K562 (cell line): ENCODE data around the gene HSFX3. TPM values are rescaled to one million over a fixed set of nuclear protein-coding genes. Genes with fewer than 3 reads are reported as not detected.
"Not testable (repeated sequence)": the region's sequence is repeated elsewhere in the genome, so short reads cannot be mapped to it uniquely, and the experiment has no call there.

ENCODE experiments used
- ATAC-seq: fragments of 200-7000 bp; cut with Tn5 transposase; 3 replicates; pipeline ENCODE4 v1.9.1; 2020; ENCODE audit warnings: moderate library complexity
- BruUV-seq: library from RNA; stranded (reverse); fragments of 400-500 nt; replicated peaks from 2 replicates; lab custom pipeline; 2021; lab: Mats Ljungman, UMichigan
- CTCF ChIA-PET: fragments of 300-600 bp; formaldehyde crosslinking; extraction: SDS; loops from one replicate; lab custom pipeline; 2021; ENCODE audit warnings: low intra/inter-chr PET ratio; lab: Yijun Ruan, JAX
- POLR2A ChIA-PET: fragments of 300-600, 350-650 bp; sonication (Branson Sonifier 250); formaldehyde crosslinking; extraction: SDS; loops from one replicate; lab custom pipeline; 2021; ENCODE audit warnings: antibody characterized with exemption, inconsistent platforms; lab: Yijun Ruan, JAX
- DNase-seq, 4 experiments: peaks; one replicate each; pipeline versions ENCODE4 v3.0.0 to v3.0.0-alpha.2; 2011 to 2018; ENCODE audit warnings: low spot score in 3 of 4, mixed read lengths in 3 of 4; ENCODE audit errors: extremely low read depth in 1 of 4
- FAIRE-seq: peaks from 2 replicates; lab custom pipeline; 2011; peaks lifted over from hg19 to GRCh38; lab: Jason Lieb, UNC
- H2AFZ ChIP-seq: 2 replicates; pipeline ENCODE4 v1.6.0; 2011; ENCODE audit warnings: low read depth, low read length, control low read depth, inconsistent platforms
- H3K27ac ChIP-seq: fragments of 200-600 bp; 3 replicates; pipeline ENCODE4 v1.8.0; 2011; ENCODE audit warnings: low read depth, mild to moderate bottlenecking, control low read depth, inconsistent platforms, low read length, moderate library complexity, mixed read lengths; ENCODE audit errors: extremely low read depth
- H3K27me3 ChIP-seq, 2 experiments: fragments of 300-600 bp in 1 of 2; 2 replicates in 1 of 2; 3 replicates in 1 of 2; pipeline versions ENCODE4 v1.6.0 to v1.8.0; 2011; ENCODE audit warnings: inconsistent platforms in 2 of 2, low read length in 2 of 2, mild to moderate bottlenecking in 1 of 2, mixed read lengths in 1 of 2, moderate library complexity in 1 of 2; ENCODE audit not compliant: control insufficient read depth in 2 of 2, insufficient read depth in 2 of 2
- H3K36me3 ChIP-seq: fragments of 300-600 bp; 3 replicates; pipeline ENCODE4 v1.8.0; 2011; ENCODE audit warnings: mild to moderate bottlenecking, low read length, inconsistent platforms; ENCODE audit not compliant: control insufficient read depth, insufficient read depth
- H3K4me1 ChIP-seq, 2 experiments: fragments of 200-600 bp in 1 of 2; replicated peaks in 1 of 2; 2 replicates in 1 of 2; 3 replicates in 1 of 2; pipeline versions ENCODE4 v1.5.1 to v1.8.0; 2011; ENCODE audit warnings: inconsistent platforms in 2 of 2, low read length in 2 of 2, mild to moderate bottlenecking in 1 of 2, mixed read lengths in 1 of 2, moderate library complexity in 1 of 2; ENCODE audit not compliant: control insufficient read depth in 2 of 2, insufficient read depth in 2 of 2
- H3K4me2 ChIP-seq: 2 replicates; pipeline ENCODE4 v1.6.1; 2011; ENCODE audit warnings: low read length, control low read depth, inconsistent platforms, mixed read lengths; ENCODE audit not compliant: insufficient read depth
- H3K4me3 ChIP-seq: fragments of 200-600 bp; sonication (generic), shearing (Covaris generic); 2 replicates; pipeline ENCODE4 v1.5.1; 2016; ENCODE audit warnings: control low read depth, inconsistent platforms
- H3K79me2 ChIP-seq: fragments of 200-600 bp; 3 replicates; pipeline ENCODE4 v1.8.0; 2011; ENCODE audit warnings: low read length, inconsistent platforms; ENCODE audit not compliant: control insufficient read depth, insufficient read depth
- H3K9ac ChIP-seq, 2 experiments: 2 replicates each; pipeline versions ENCODE4 v1.6.0 to v1.6.1; 2011; ENCODE audit warnings: low read depth in 2 of 2, low read length in 2 of 2, control low read depth in 1 of 2, inconsistent platforms in 1 of 2, mild to moderate bottlenecking in 1 of 2, mixed read lengths in 1 of 2; ENCODE audit not compliant: insufficient read depth in 1 of 2
- H3K9me1 ChIP-seq: one replicate; pipeline ENCODE4 v1.6.0; 2011; ENCODE audit warnings: inconsistent platforms, mild to moderate bottlenecking, low read length, moderate library complexity; ENCODE audit not compliant: control insufficient read depth, insufficient read depth
- H3K9me3 ChIP-seq: replicated peaks from 2 replicates; pipeline ENCODE4 v1.5.1; 2011; ENCODE audit warnings: low read depth, low read length, inconsistent platforms; ENCODE audit not compliant: control insufficient read depth, insufficient read depth
- H4K20me1 ChIP-seq: replicated peaks from 2 replicates; pipeline ENCODE4 v1.6.1; 2011; ENCODE audit warnings: low read length, inconsistent platforms, mixed read lengths; ENCODE audit not compliant: control insufficient read depth, insufficient read depth
- MAFF ChIP-seq: IDR thresholded peaks from 2 replicates; pipeline ENCODE4 v1.6.1; 2012; ENCODE audit warnings: low read length, improper control_type of control experiment
- MAFG ChIP-seq: fragments of 450-650 bp; conservative IDR thresholded peaks from 2 replicates; pipeline ENCODE4 v1.6.1; 2016; ENCODE audit warnings: missing genetic modification characterization, missing compliant biosample characterization
- MAFK ChIP-seq: IDR thresholded peaks from 2 replicates; pipeline ENCODE4 v1.6.1; 2011; ENCODE audit warnings: low read length, improper control_type of control experiment
- NFIC ChIP-seq: fragments of 450-650 bp; IDR thresholded peaks from 2 replicates; pipeline ENCODE4 v1.6.1; 2017; ENCODE audit warnings: mild to moderate bottlenecking, inconsistent platforms
- NFRKB ChIP-seq: fragments of 450-650 bp; IDR thresholded peaks from 2 replicates; pipeline ENCODE4 v1.6.1; 2016; ENCODE audit warnings: low read depth
- YY1 ChIP-seq, 3 experiments: IDR thresholded peaks; 2 replicates each; pipeline ENCODE4 v1.6.1; 2011; ENCODE audit warnings: low read length in 2 of 3, mild to moderate bottlenecking in 2 of 3, moderate library complexity in 2 of 3, borderline replicate concordance in 1 of 3, control low read depth in 1 of 3, low read depth in 1 of 3; ENCODE audit not compliant: insufficient read depth in 3 of 3, insufficient replicate concordance in 2 of 3, control insufficient read depth in 1 of 3, insufficient read length in 1 of 3; ENCODE audit errors: extremely low read depth in 1 of 3
- ZBTB11 ChIP-seq, 3 experiments: fragments of 200-800 bp in 1 of 3; fragments of 250-450 bp in 1 of 3; fragments of 450-650 bp in 1 of 3; sonication (Bioruptor Pico) in 1 of 3; sonication (Bioruptor generic) in 1 of 3; formaldehyde crosslinking in 1 of 3; IDR thresholded peaks; 2 replicates each; pipeline versions ENCODE4 v1.6.1 to v1.8.0; 2016 to 2022; ENCODE audit warnings: mild to moderate bottlenecking in 2 of 3, missing genetic modification characterization in 2 of 3, missing compliant biosample characterization in 1 of 3, moderate library complexity in 1 of 3
- ZNF316 ChIP-seq: fragments of 450-650 bp; IDR thresholded peaks from 2 replicates; pipeline ENCODE4 v1.6.1; 2016
- WGBS: fragments of 100-300 bp; shearing (Covaris generic); methylation state at CpG from one replicate; pipeline ENCODE4 v1.1.6; 2016; ENCODE audit warnings: low coverage, mixed read lengths; ENCODE audit not compliant: insufficient coverage; ENCODE audit errors: missing lambda C conversion rate; 5-methylcytosine and 5-hydroxymethylcytosine counted together
- in situ Hi-C: fragments of 300-500 bp; cut with MboI; formaldehyde crosslinking; loops from 4 replicates; pipeline ENCODE4 v1.15.0; 2018; ENCODE audit warnings: inconsistent platforms, mixed read lengths
- intact Hi-C: fragments of 100-400 bp; cut with micrococcal nuclease; formaldehyde crosslinking; loops from 2 replicates; pipeline ENCODE4 v1.14.2; 2022
- polyA plus RNA-seq, 8 experiments: library from polyadenylated mRNA; depleted of rRNA in 4 of 8; stranded (reverse) in 5 of 8; unstranded in 3 of 8; fragments of >200 nt; fragmentation: Nextera tagmentation in 2 of 8; fragmentation: Illumina TruSeq in 1 of 8; extraction: Ambion mirVana in 2 of 8; extraction: Trizol in 1 of 8; gene quantifications; 2 replicates each; pipeline versions ENCODE4 v1.2.1 to v1.2.3, GENCODE V29; 2011 to 2014; ENCODE audit warnings: inconsistent platforms in 1 of 8, missing spikeins in 1 of 8
- total RNA-seq, 7 experiments: library from RNA; depleted of rRNA in 6 of 7; stranded (reverse); fragments of >200 nt in 6 of 7; fragmentation: Illumina TruSeq in 2 of 7; extraction: Trizol in 2 of 7; gene quantifications; 2 replicates each; pipeline versions ENCODE4 v1.2.1 to v1.2.3, GENCODE V29; 2011 to 2021; ENCODE audit warnings: low replicate concordance in 1 of 7

Gene HSFX3
- total and polyA plus RNA-seq, 9 of the 15 experiments (the other 6 are each of a cell fraction or from before 2014, with no cell fraction given): 0.08 to 0.10 TPM; not detected in 7

- H3K4me3 ChIP-seq, BruUV-seq, H3K27ac ChIP-seq, H2AFZ ChIP-seq, CTCF ChIA-PET, H3K9ac ChIP-seq, H3K9me1 ChIP-seq, H3K27me3 ChIP-seq, H3K79me2 ChIP-seq, H3K4me2 ChIP-seq, H4K20me1 ChIP-seq, intact Hi-C loops, H3K4me1 ChIP-seq, H3K9me3 ChIP-seq, FAIRE-seq, H3K36me3 ChIP-seq, POLR2A ChIA-PET, DNase-seq: not testable (repeated sequence)
- in situ Hi-C loops: loop anchor here (10.0 kb wide), 1 partner anchor 59 kb away; no protein-coding TSS in a partner anchor
- WGBS: no CpG with 5 or more reads among the region's 1 CpG
- ATAC-seq: peak; percentile 67
Measured at GRCh38 chrX:149573456-149573855, 23.7 kb upstream of the HSFX3 start.

DNA sequence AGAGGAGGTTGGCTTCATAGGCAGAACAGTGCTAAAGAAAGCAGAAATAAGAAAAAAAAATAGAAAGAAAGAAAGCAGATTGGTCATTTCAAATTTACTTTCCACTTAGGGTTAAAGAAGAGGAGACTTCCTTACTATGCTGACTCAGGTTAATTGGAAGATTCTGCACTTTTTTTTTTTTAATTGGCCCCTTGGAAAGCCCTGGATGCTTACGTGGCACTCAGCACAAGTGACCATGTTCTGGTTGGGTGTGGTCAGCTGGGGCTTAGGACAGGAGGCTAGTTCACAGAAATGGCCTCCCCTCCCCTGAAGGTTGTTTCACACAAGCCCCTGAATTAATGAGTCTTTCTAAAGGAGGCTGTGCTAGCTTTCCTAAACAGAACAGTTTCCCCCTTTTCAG lies 23.0 kb upstream of the HSFX3 start:
- Histone ChIP-seq H3K4me3 (no peak overlapping the region), H3K27me3 (0 out of 5 replicates have a peak, but pooled peaks cover 0 to under 1% of the 10 kb centered on the region in 2 experiments), H3K27ac (peak overlapping the region; percentile 4; the same call in 1 of the 3 replicates), H3K4me2 (peak overlapping the region; percentile 25; the same call in 1 of the 2 replicates), H2AFZ (peak overlapping the region; percentile 51), H4K20me1 (no peaks in the 10 kb centered on the region), H3K9me3 (no peaks in the 10 kb centered on the region), H3K36me3 (no peaks in the 10 kb centered on the region), H3K4me1 (peaks cover 0 to 3% of the 10 kb centered on the region in 2 experiments; a peak in 2 of 5 replicates), H3K9ac (peak overlapping the region in 1 of 2 experiments; percentile 30; a peak in 1 of 4 replicates), H3K79me2 (no peaks in the 10 kb centered on the region), H3K9me1 (no peaks in the 10 kb centered on the region)
- ChIA-PET POLR2A (no interaction called here), CTCF (no interaction called here)
- FAIRE-seq: peak; percentile 67
- intact Hi-C loops: no loop called here
- no TSS peak for BruUV-seq
- in situ Hi-C loops: loop anchor here (10.0 kb wide), 1 partner anchor 58 kb away; no protein-coding TSS in a partner anchor
- peak; percentile 15 to 52 (median 24) for DNase-seq
- 14% methylated on average over 1 of the region's 1 CpG for WGBS
- ATAC-seq: peak; percentile 81
- TF ChIP-seq YY1 (IDR thresholded peaks at IDR 0.05; ENCODE audit: borderline replicate concordance in 1 of 3, control insufficient read depth in 1 of 3, extremely low read depth in 1 of 3, insufficient read depth in 3 of 3, insufficient read length in 1 of 3, insufficient replicate concordance in 2 of 3, low read depth in 1 of 3, low read length in 2 of 3): peak in 1 of 3 experiments; percentile 45
- TF ChIP-seq NFIC: no peak
- TF ChIP-seq ZNF316: peak; percentile 95
- TF ChIP-seq ZBTB11 (CRISPR knock-in tag; IDR thresholded peaks at IDR 0.05): no peak
- 0 out of 2 replicates have a peak, but pooled peaks have one; percentile 31 for TF ChIP-seq NFRKB
- TF ChIP-seq MAFF: peak; percentile 77
- TF ChIP-seq MAFG (tag): peak; percentile 85
- TF ChIP-seq MAFK: peak; percentile 81
